ENCODE data around the gene PPFIA2. TPM values are rescaled to one million over a fixed set of nuclear protein-coding genes. Genes with fewer than 3 reads are reported as not detected.

Gene PPFIA2
- polyA plus RNA-seq, 1 donor from 2014 or later = 65.3 TPM

DNA sequence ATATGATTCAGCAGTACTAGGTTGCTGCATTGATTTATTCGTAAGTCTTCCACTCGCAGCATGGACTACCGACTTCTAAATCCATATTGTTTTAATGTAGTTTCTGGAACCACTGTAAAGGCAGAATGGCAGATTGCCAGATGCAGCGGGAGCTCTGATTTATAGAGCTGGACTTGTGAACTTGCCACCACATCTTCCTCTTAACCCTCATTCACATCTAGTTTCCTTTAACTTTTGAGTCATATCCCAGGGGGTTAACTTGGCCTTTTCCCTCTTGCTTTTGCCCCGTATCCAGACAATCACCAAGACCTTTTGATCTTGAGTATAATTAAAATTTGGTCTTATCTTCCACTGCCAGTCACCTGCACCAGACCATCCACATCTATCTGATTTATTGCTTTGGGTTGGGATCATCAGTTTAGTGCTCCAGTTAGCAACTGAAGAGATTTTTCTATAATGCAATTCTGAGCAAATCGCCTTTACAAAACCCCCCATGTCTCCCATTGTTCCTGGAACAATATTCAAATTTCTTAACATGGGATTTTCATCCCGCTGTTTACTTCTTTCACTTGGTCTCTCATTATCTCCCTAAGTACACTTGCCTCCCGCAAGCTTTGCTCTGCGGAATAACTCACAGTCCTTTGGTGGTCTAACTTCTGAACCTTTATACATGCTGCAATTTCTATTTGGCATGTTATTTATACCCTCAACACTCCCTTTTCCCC, 550.8 kb downstream of the PPFIA2 start:
- TF ChIP-seq RAD21 (conservative IDR thresholded peaks at IDR 0.05) (no peak), POLR2AphosphoS5 (IDR thresholded peaks at IDR 0.05) (no peak), MXI1 (conservative IDR thresholded peaks at IDR 0.05; ENCODE audit: poor library complexity, severe bottlenecking) (no peak), EP300 (conservative IDR thresholded peaks at IDR 0.05; ENCODE audit: poor library complexity, severe bottlenecking) (no peak), EZH2 (IDR thresholded peaks at IDR 0.05; ENCODE audit: borderline replicate concordance, insufficient read depth, low read length, poor library complexity, severe bottlenecking) (no peak), SMC3 (conservative IDR thresholded peaks at IDR 0.05; ENCODE audit: poor library complexity) (no peak), TAF1 (IDR thresholded peaks at IDR 0.05; ENCODE audit: low read depth) (no peak)
- TF ChIP-seq, protein P1, sequence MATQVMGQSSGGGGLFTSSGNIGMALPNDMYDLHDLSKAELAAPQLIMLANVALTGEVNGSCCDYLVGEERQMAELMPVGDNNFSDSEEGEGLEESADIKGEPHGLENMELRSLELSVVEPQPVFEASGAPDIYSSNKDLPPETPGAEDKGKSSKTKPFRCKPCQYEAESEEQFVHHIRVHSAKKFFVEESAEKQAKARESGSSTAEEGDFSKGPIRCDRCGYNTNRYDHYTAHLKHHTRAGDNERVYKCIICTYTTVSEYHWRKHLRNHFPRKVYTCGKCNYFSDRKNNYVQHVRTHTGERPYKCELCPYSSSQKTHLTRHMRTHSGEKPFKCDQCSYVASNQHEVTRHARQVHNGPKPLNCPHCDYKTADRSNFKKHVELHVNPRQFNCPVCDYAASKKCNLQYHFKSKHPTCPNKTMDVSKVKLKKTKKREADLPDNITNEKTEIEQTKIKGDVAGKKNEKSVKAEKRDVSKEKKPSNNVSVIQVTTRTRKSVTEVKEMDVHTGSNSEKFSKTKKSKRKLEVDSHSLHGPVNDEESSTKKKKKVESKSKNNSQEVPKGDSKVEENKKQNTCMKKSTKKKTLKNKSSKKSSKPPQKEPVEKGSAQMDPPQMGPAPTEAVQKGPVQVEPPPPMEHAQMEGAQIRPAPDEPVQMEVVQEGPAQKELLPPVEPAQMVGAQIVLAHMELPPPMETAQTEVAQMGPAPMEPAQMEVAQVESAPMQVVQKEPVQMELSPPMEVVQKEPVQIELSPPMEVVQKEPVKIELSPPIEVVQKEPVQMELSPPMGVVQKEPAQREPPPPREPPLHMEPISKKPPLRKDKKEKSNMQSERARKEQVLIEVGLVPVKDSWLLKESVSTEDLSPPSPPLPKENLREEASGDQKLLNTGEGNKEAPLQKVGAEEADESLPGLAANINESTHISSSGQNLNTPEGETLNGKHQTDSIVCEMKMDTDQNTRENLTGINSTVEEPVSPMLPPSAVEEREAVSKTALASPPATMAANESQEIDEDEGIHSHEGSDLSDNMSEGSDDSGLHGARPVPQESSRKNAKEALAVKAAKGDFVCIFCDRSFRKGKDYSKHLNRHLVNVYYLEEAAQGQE (IDR thresholded peaks at IDR 0.05; ENCODE audit: borderline replicate concordance) = no peak
- TF ChIP-seq, protein P2, sequence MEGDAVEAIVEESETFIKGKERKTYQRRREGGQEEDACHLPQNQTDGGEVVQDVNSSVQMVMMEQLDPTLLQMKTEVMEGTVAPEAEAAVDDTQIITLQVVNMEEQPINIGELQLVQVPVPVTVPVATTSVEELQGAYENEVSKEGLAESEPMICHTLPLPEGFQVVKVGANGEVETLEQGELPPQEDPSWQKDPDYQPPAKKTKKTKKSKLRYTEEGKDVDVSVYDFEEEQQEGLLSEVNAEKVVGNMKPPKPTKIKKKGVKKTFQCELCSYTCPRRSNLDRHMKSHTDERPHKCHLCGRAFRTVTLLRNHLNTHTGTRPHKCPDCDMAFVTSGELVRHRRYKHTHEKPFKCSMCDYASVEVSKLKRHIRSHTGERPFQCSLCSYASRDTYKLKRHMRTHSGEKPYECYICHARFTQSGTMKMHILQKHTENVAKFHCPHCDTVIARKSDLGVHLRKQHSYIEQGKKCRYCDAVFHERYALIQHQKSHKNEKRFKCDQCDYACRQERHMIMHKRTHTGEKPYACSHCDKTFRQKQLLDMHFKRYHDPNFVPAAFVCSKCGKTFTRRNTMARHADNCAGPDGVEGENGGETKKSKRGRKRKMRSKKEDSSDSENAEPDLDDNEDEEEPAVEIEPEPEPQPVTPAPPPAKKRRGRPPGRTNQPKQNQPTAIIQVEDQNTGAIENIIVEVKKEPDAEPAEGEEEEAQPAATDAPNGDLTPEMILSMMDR (IDR thresholded peaks at IDR 0.05; ENCODE audit: poor library complexity, severe bottlenecking) = no peak
- H3K9ac ChIP-seq (ENCODE audit: low read length) = no peak overlapping the region
- no peaks in the 10 kb centered on the region for H3K79me2 ChIP-seq (replicated peaks; ENCODE audit: insufficient read depth, low read length)
- H3K36me3 ChIP-seq (ENCODE audit: insufficient read depth, low read length) = no peaks in the 10 kb centered on the region
- no peaks in the 10 kb centered on the region for H4K20me1 ChIP-seq (ENCODE audit: insufficient read depth)
- H3K4me2 ChIP-seq (ENCODE audit: low read length) = no peak overlapping the region
- H3K4me3 ChIP-seq (ENCODE audit: low read length) = no peak overlapping the region
- no peaks in the 10 kb centered on the region for H3K9me3 ChIP-seq (ENCODE audit: low read length)
- no peaks in the 10 kb centered on the region for H3K9me2 ChIP-seq (ENCODE audit: insufficient read depth, low read length)
- peaks cover 3% of the 10 kb centered on the region for H3F3A ChIP-seq (ENCODE audit: insufficient read depth, low read length, poor library complexity, severe bottlenecking)
- no peak overlapping the region for H2AFZ ChIP-seq (ENCODE audit: low read depth, low read length)
- H3K27me3 ChIP-seq (ENCODE audit: insufficient read depth, low read depth, low read length) = no peaks in the 10 kb centered on the region
- H3K27ac ChIP-seq (ENCODE audit: low read length) = no peak overlapping the region

Measured in neural cell (in vitro differentiated cells).